Choroid plexus epithelial cell (primary cell): ENCODE data around the gene PRSS2.
"Not testable (repeated sequence)": the region's sequence is repeated elsewhere in the genome, so short reads cannot be mapped to it uniquely, and the experiment has no call there.

Experiments
- DNase-seq: peaks from one replicate; pipeline ENCODE4 v3.0.0-alpha.2; 2010; ENCODE audit warnings: low read depth
- H3K4me3 ChIP-seq: 2 replicates; pipeline ENCODE4 v1.5.1; 2011; ENCODE audit warnings: low read depth, mild to moderate bottlenecking, control low read depth, low read length, moderate library complexity
- TF ChIP-seq, protein P1 (sequence below): conservative IDR thresholded peaks from 2 replicates; pipeline ENCODE4 v1.5.1; 2011; ENCODE audit warnings: low read depth, mild to moderate bottlenecking, control low read depth, inconsistent platforms, low read length, moderate library complexity

PRSS2 gene

DNA sequence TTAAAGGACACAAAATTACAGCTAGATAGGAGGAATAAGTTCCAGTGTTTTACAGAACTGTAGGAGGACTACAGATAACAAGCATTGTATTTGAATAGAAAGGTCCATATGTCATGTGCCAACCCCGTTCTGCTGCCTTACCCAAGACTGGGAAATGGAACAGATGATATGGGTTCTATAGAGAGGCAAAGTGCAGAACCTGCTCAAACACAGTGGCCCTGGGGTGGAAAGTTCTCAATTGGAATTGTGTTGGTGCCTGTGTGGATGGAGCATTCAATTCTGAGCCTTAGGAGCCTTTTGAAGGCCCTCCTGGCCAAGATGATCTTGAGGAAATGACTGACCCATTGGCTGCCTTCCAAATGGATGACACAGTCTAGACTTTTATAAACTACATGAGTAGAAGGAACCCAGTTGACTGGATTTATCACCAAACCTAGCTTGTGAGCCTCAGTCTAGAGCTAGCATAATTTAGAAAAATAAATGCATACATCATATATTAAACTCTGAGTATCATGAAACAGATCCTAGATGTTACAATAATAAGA is 25.6 kb upstream of the PRSS2 start:
- TF ChIP-seq, protein P1, sequence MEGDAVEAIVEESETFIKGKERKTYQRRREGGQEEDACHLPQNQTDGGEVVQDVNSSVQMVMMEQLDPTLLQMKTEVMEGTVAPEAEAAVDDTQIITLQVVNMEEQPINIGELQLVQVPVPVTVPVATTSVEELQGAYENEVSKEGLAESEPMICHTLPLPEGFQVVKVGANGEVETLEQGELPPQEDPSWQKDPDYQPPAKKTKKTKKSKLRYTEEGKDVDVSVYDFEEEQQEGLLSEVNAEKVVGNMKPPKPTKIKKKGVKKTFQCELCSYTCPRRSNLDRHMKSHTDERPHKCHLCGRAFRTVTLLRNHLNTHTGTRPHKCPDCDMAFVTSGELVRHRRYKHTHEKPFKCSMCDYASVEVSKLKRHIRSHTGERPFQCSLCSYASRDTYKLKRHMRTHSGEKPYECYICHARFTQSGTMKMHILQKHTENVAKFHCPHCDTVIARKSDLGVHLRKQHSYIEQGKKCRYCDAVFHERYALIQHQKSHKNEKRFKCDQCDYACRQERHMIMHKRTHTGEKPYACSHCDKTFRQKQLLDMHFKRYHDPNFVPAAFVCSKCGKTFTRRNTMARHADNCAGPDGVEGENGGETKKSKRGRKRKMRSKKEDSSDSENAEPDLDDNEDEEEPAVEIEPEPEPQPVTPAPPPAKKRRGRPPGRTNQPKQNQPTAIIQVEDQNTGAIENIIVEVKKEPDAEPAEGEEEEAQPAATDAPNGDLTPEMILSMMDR = no peak
- DNase-seq = peak; percentile 10
- H3K4me3 ChIP-seq = no peak overlapping the region

- no peak for DNase-seq
Measured at GRCh38 chr7:142745745-142746144, 25.0 kb upstream of the PRSS2 start.

DNA sequence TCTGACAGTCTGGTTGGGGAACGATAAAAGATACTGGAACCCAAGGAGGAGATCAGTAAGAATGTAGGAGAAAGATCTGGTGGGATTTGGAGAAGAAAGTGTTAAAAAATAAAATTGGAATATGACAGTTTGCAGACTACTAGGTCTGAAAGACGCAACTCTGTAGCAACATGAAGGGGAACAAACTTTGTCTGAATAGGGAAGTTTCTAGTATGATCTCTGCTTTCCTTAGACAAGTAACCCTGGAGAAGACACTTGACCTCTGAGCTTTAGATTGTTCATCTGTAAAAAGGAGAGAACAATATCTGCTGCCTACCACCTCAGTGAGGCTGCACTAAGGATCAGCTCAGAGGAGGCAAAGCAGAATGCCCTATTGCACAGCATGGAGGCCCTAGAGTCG is 24.5 kb upstream of the PRSS2 start:
- H3K4me3 ChIP-seq = no peak overlapping the region
- TF ChIP-seq, protein P1 = no peak
- DNase-seq = no peak

More at GRCh38 chr7:142745745-142746144, 25.0 kb upstream of the PRSS2 start:
- TF ChIP-seq, protein P1 = no peak
- no peak overlapping the region for H3K4me3 ChIP-seq

DNA sequence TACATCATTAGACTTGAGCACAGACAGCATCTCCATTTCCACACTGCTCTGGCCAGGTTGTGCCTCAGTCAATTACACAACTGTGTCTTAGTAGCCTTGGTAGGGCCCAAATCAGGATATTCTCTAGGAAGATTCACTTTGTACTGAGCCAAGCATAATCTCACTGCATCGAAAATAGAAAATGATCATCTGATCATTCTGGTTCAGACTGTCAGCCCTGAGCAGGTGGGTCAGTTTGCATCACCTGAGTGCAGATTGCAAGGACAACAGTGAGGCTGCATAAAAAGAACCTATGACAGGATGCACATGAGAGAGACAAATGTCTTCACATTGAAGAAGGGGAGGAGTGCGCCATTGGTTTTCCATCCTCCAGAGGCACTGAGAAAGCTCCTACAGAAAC is 22.4 kb upstream of the PRSS2 start:
- not testable (repeated sequence) for DNase-seq, H3K4me3 ChIP-seq

- TF ChIP-seq, protein P1 = no peak
- H3K4me3 ChIP-seq = no peak within 1 kb of the TSS
- no peak for DNase-seq
Measured at GRCh38 chr7:142749218-142749993, 21.4 kb upstream of the PRSS2 start, which contains the start of gene PRSS1. PRSS1 (plus strand) TSS chr7:142749472; CDS start chr7:142749485, 13 bp downstream.

- TF ChIP-seq, protein P1 = no peak
- no peak overlapping the region for H3K4me3 ChIP-seq
- no peak for DNase-seq
Measured at GRCh38 chr7:142750321-142750938, 20.3 kb upstream of the PRSS2 start.

DNA sequence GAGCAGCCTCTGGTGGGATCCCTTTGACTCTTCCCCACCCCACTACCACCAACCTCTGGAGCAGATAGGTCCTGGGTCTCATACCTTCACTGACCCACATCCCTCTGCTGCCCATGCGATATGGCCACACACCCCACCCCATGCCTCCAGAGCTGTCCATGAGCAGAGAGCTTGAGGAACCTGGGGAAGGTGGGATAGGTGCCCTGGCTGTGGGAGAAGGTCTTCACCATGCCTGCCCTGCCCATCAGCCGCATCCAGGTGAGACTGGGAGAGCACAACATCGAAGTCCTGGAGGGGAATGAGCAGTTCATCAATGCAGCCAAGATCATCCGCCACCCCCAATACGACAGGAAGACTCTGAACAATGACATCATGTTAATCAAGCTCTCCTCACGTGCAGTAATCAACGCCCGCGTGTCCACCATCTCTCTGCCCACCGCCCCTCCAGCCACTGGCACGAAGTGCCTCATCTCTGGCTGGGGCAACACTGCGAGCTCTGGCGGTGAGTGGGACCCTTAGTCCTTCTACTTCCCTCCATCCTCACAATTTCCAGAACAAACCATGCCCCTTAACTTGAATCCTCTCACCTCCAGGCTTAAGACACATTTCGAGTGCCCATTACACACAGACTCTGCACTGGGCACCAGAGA is 19.1 kb upstream of the PRSS2 start:
- DNase-seq, H3K4me3 ChIP-seq: not testable (repeated sequence)
